Suprapubic skin (tissue), 4 donors: Measurements from ENCODE around the gene PLB1. TPM values are rescaled to one million over a fixed set of nuclear protein-coding genes. Genes with fewer than 3 reads are reported as not detected.

Experiments
- DNase-seq, 2 donors: peaks; one replicate each; pipeline ENCODE4 v3.0.0-alpha.2; 2019; ENCODE audit warnings: low spot score in 2 of 2
- H3K27ac ChIP-seq: fragments of 200-600 bp; sonication (generic); one replicate; pipeline ENCODE4 v1.5.1; 2019
- H3K27me3 ChIP-seq: fragments of 200-600 bp; sonication (generic); one replicate; pipeline ENCODE4 v1.5.1; 2019
- H3K36me3 ChIP-seq: fragments of 200-600 bp; sonication (generic); one replicate; pipeline ENCODE4 v1.5.1; 2019
- H3K4me1 ChIP-seq: fragments of 200-600 bp; sonication (generic); one replicate; pipeline ENCODE4 v1.5.1; 2019
- H3K4me3 ChIP-seq: fragments of 200-600 bp; sonication (generic); one replicate; pipeline ENCODE4 v1.5.1; 2019; ENCODE audit warnings: mild to moderate bottlenecking
- H3K9me3 ChIP-seq: fragments of 200-600 bp; sonication (generic); one replicate; pipeline ENCODE4 v1.5.1; 2019
- EP300 ChIP-seq: sonication (generic); formaldehyde crosslinking; IDR thresholded peaks from one replicate; pipeline ENCODE4 v1.6.1; 2017; ENCODE audit warnings: antibody characterized with exemption
- POLR2A ChIP-seq, 2 donors: fragments of 450-650 bp; IDR thresholded peaks; one replicate each; pipeline ENCODE4 v1.6.1; 2017; ENCODE audit warnings: antibody characterized with exemption in 2 of 2, mild to moderate bottlenecking in 2 of 2, moderate library complexity in 2 of 2
- POLR2AphosphoS5 ChIP-seq, 3 donors: sonication (generic); formaldehyde crosslinking; IDR thresholded peaks; one replicate each; pipeline ENCODE4 v1.6.1; 2017; ENCODE audit warnings: antibody characterized with exemption in 3 of 3
- WGBS: methylation state at CpG from one replicate; pipeline ENCODE4 v1.1.5; 2018; 5-methylcytosine and 5-hydroxymethylcytosine counted together
- total RNA-seq, 4 donors: library from RNA; depleted of rRNA; stranded (reverse); fragments of >200 nt; gene quantifications; one replicate each; pipeline ENCODE4 v1.1.0, GENCODE V29; 2016
- TF ChIP-seq, protein P1 (sequence below), 2 donors: fragments of 200-600 bp in 1 of 2; fragments of 450-650 bp in 1 of 2; sonication (generic) in 1 of 2; IDR thresholded peaks; one replicate each; pipeline ENCODE4 v1.5.1; 2016 to 2019; ENCODE audit warnings: antibody characterized with exemption in 2 of 2, mild to moderate bottlenecking in 1 of 2, moderate library complexity in 1 of 2

Gene PLB1
- total RNA-seq, 4 donors from 2014 or later = 3.9 to 21.6 (median 9.1) TPM

DNA sequence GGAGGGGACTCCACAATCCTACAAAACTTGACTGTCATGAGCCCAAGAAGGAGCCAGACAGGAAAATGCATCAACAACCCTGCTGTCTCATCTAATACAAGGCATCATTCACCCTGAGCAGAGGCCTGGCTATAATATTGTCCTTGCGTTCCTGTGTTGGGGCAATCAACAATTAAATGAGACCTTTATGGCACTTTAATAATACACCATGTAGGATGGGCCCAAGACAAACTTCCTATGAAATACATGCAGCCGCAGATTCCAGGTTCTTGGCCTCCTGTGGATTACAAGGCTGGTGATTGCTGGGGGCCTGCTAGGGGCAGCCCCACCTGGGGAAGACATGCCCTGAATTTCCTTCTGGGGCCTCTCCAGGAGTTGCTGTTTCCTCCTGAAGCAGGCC, 173.0 kb downstream of the PLB1 start:
- Histone ChIP-seq H3K27ac (no peak overlapping the region), H3K9me3 (peaks cover 4% of the 10 kb centered on the region)
- WGBS = 87% methylated on average over 2 of the region's 2 CpGs

DNA sequence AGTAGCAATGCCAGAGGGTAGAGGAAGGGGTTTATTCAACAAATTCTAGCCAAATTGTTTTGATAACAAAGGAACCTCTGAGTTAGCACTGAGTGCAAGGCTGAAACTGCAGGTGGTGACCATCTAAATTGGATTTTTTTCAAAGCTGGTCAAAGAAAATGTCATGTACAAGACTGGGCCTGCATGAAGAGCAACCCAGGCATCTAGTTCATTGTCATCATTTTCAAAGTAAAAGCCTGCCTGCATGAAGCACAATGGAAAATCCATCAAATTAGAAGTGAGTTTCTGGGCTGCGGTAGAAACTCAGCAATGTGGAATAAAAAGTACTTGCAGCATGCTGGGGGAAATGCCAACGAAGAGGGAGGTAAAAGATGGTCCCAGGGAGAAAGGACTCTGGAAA, 175.0 kb downstream of the PLB1 start:
- TF ChIP-seq POLR2AphosphoS5 (IDR thresholded peaks at IDR 0.05) (no peak), EP300 (no peak), POLR2A (IDR thresholded peaks at IDR 0.05) (no peak)
- TF ChIP-seq, protein P1, sequence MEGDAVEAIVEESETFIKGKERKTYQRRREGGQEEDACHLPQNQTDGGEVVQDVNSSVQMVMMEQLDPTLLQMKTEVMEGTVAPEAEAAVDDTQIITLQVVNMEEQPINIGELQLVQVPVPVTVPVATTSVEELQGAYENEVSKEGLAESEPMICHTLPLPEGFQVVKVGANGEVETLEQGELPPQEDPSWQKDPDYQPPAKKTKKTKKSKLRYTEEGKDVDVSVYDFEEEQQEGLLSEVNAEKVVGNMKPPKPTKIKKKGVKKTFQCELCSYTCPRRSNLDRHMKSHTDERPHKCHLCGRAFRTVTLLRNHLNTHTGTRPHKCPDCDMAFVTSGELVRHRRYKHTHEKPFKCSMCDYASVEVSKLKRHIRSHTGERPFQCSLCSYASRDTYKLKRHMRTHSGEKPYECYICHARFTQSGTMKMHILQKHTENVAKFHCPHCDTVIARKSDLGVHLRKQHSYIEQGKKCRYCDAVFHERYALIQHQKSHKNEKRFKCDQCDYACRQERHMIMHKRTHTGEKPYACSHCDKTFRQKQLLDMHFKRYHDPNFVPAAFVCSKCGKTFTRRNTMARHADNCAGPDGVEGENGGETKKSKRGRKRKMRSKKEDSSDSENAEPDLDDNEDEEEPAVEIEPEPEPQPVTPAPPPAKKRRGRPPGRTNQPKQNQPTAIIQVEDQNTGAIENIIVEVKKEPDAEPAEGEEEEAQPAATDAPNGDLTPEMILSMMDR (IDR thresholded peaks at IDR 0.05) = no peak
- Histone ChIP-seq H3K27me3 (no peaks in the 10 kb centered on the region), H3K4me1 (peaks cover 15% of the 10 kb centered on the region), H3K27ac (no peak overlapping the region), H3K9me3 (peaks cover 4% of the 10 kb centered on the region), H3K4me3 (no peak overlapping the region), H3K36me3 (no peaks in the 10 kb centered on the region)
- no peak for DNase-seq
- 81% methylated on average over 2 of the region's 2 CpGs for WGBS

More for the DNA sequence above, 173.0 kb downstream of the PLB1 start:
- Histone ChIP-seq H3K4me3 (no peak overlapping the region), H3K36me3 (no peaks in the 10 kb centered on the region), H3K27me3 (no peaks in the 10 kb centered on the region), H3K4me1 (peaks cover 35% of the 10 kb centered on the region)
- TF ChIP-seq EP300 (no peak), POLR2A (IDR thresholded peaks at IDR 0.05) (no peak), POLR2AphosphoS5 (IDR thresholded peaks at IDR 0.05) (no peak)
- TF ChIP-seq, protein P1 (IDR thresholded peaks at IDR 0.05) = no peak
- DNase-seq = no peak

- Histone ChIP-seq H3K4me3 (no peak overlapping the region), H3K27ac (no peak overlapping the region), H3K4me1 (no peaks in the 10 kb centered on the region), H3K27me3 (no peaks in the 10 kb centered on the region), H3K36me3 (no peaks in the 10 kb centered on the region), H3K9me3 (peaks cover 4% of the 10 kb centered on the region)
- TF ChIP-seq EP300 = no peak
- no peak for TF ChIP-seq POLR2A (IDR thresholded peaks at IDR 0.05)
- TF ChIP-seq POLR2AphosphoS5 (IDR thresholded peaks at IDR 0.05) = no peak
- TF ChIP-seq, protein P1 (IDR thresholded peaks at IDR 0.05) = no peak
- 97% methylated on average over 4 of the region's 4 CpGs for WGBS
- no peak for DNase-seq
Measured at GRCh38 chr2:28673338-28673737, 177.5 kb downstream of the PLB1 start.

GRCh38 chr2:28674062-28674712, 178.3 kb downstream of the PLB1 start:
- peaks cover 1% of the 10 kb centered on the region for H3K4me1 ChIP-seq
- H3K9me3 ChIP-seq = peaks cover 4% of the 10 kb centered on the region
- TF ChIP-seq POLR2AphosphoS5 (IDR thresholded peaks at IDR 0.05) (no peak), EP300 (no peak), POLR2A (IDR thresholded peaks at IDR 0.05) (no peak)
- TF ChIP-seq, protein P1 (IDR thresholded peaks at IDR 0.05) = no peak
- no peak for DNase-seq
- no peaks in the 10 kb centered on the region for H3K27me3 ChIP-seq
- no peaks in the 10 kb centered on the region for H3K36me3 ChIP-seq
- H3K4me3 ChIP-seq = no peak overlapping the region
- H3K27ac ChIP-seq = no peak overlapping the region
- WGBS = 74% methylated on average over 3 of the region's 3 CpGs

- Histone ChIP-seq H3K27ac (no peak overlapping the region), H3K4me3 (no peak overlapping the region), H3K4me1 (peaks cover 6% of the 10 kb centered on the region), H3K27me3 (no peaks in the 10 kb centered on the region), H3K9me3 (peaks cover 4% of the 10 kb centered on the region), H3K36me3 (no peaks in the 10 kb centered on the region)
- WGBS = 69% methylated on average over 1 of the region's 1 CpG
- DNase-seq = no peak
- TF ChIP-seq POLR2A (IDR thresholded peaks at IDR 0.05) = no peak
- TF ChIP-seq, protein P1 (IDR thresholded peaks at IDR 0.05) = no peak
Measured at GRCh38 chr2:28674713-28675068, 178.8 kb downstream of the PLB1 start.
